H1 (cell line): ENCODE data around the gene DCAF15. TPM values are rescaled to one million over a fixed set of nuclear protein-coding genes. Genes with fewer than 3 reads are reported as not detected.

Source experiments
- ATF2 ChIP-seq: IDR thresholded peaks from 2 replicates; pipeline ENCODE4 v1.6.1; 2012; ENCODE audit warnings: low read length, inconsistent platforms
- ATF3 ChIP-seq: IDR thresholded peaks from 2 replicates; pipeline ENCODE4 v1.6.1; 2011; ENCODE audit warnings: low read depth, mild to moderate bottlenecking, low read length; ENCODE audit not compliant: insufficient read depth
- BCL11A ChIP-seq, 2 experiments: IDR thresholded peaks; one replicate each; pipeline ENCODE4 v1.6.1; 2011; ENCODE audit warnings: low read depth in 2 of 2, low read length in 2 of 2, mild to moderate bottlenecking in 2 of 2
- BRCA1 ChIP-seq: IDR thresholded peaks from 2 replicates; pipeline ENCODE4 v1.6.1; 2012; ENCODE audit warnings: low read depth, low read length, improper control_type of control experiment
- CHD2 ChIP-seq: IDR thresholded peaks from 2 replicates; pipeline ENCODE4 v1.6.1; 2012; ENCODE audit warnings: low read length, improper control_type of control experiment
- CTBP2 ChIP-seq: IDR thresholded peaks from 2 replicates; pipeline ENCODE4 v1.7.0; 2011; ENCODE audit warnings: borderline replicate concordance, mild to moderate bottlenecking, moderate library complexity, mixed read lengths, low read length; ENCODE audit not compliant: insufficient read depth, insufficient read length
- CTCF ChIP-seq, 3 experiments: IDR thresholded peaks; 1 replicate in 2 of 3; 2 replicates in 1 of 3; pipeline versions ENCODE4 v1.5.1 to v1.6.1; 2011; ENCODE audit warnings: low read length in 3 of 3, mild to moderate bottlenecking in 3 of 3, inconsistent platforms in 2 of 3, low read depth in 1 of 3, moderate library complexity in 1 of 3; ENCODE audit not compliant: insufficient read depth in 1 of 3; ENCODE audit errors: control extremely low read depth in 1 of 3
- GABPA ChIP-seq: IDR thresholded peaks from 2 replicates; pipeline ENCODE4 v1.6.1; 2011; ENCODE audit warnings: mild to moderate bottlenecking, low read length, moderate library complexity, borderline replicate concordance; ENCODE audit not compliant: insufficient read depth
- GTF2F1 ChIP-seq: IDR thresholded peaks from 2 replicates; pipeline ENCODE4 v1.6.1; 2012; ENCODE audit warnings: low read depth, low read length, improper control_type of control experiment, borderline replicate concordance
- HDAC6 ChIP-seq: IDR thresholded peaks from one replicate; pipeline ENCODE4 v1.7.1; 2012; ENCODE audit warnings: low read depth, mild to moderate bottlenecking, inconsistent platforms, low read length, moderate library complexity
- JUND ChIP-seq: IDR thresholded peaks from 2 replicates; pipeline ENCODE4 v1.6.1; 2011; ENCODE audit warnings: mild to moderate bottlenecking, improper control_type of control experiment, low read length
- MAFK ChIP-seq: IDR thresholded peaks from 2 replicates; pipeline ENCODE4 v1.6.1; 2012; ENCODE audit warnings: low read depth, mild to moderate bottlenecking, improper control_type of control experiment, low read length
- POLR2AphosphoS5 ChIP-seq: IDR thresholded peaks from 2 replicates; pipeline ENCODE4 v1.6.1; 2011; ENCODE audit warnings: low read depth, low read length
- SIN3A ChIP-seq, 2 experiments: IDR thresholded peaks in 1 of 2; conservative IDR thresholded peaks in 1 of 2; 2 replicates each; pipeline ENCODE4 v1.6.1; 2011 to 2012; ENCODE audit warnings: low read length in 2 of 2, improper control_type of control experiment in 1 of 2, low read depth in 1 of 2, mild to moderate bottlenecking in 1 of 2
- TAF1 ChIP-seq: IDR thresholded peaks from 2 replicates; pipeline ENCODE4 v1.6.1; 2011; ENCODE audit warnings: mild to moderate bottlenecking, low read depth, low read length
- USF2 ChIP-seq: IDR thresholded peaks from 2 replicates; pipeline ENCODE4 v1.6.1; 2011; ENCODE audit warnings: low read length, improper control_type of control experiment
- YY1 ChIP-seq: IDR thresholded peaks from 2 replicates; pipeline ENCODE4 v1.6.1; 2011; ENCODE audit warnings: low read depth, mild to moderate bottlenecking, low read length
- polyA plus RNA-seq, 7 experiments: library from polyadenylated mRNA; depleted of rRNA in 3 of 7; stranded (reverse) in 5 of 7; unstranded in 2 of 7; fragments of >200 nt in 5 of 7; fragments of 200-250 nt in 2 of 7; gene quantifications; 1 replicate in 5 of 7; 2 replicates in 1 of 7; 4 replicates in 1 of 7; pipeline versions ENCODE4 v1.2.1 to v1.2.3, GENCODE V29; 2011 to 2013; ENCODE audit warnings: missing spikeins in 2 of 7, mixed read lengths in 2 of 7
- total RNA-seq: library from RNA; stranded (reverse); fragmentation: NEBNext Ultra II Directional; extraction: Animal tissue kit (Norgen Biotek cat#: 25700); gene quantifications from 2 replicates; pipeline ENCODE4 v1.2.1, GENCODE V29; 2021

The DCAF15 gene
- total and polyA plus RNA-seq, 2 of the 8 experiments (the other 6 are each of a cell fraction or from before 2014, with no cell fraction given), result 68.7 to 80.8 TPM

GRCh38 chr19:13905634-13906520 lies 46.4 kb upstream of the DCAF15 start, which contains the start of the genes BRME1 and CC2D1A (continued):
- TF ChIP-seq HDAC6 (no peak), GABPA (no peak), BCL11A (IDR thresholded peaks at IDR 0.05; ENCODE audit: low read depth in 2 of 2, low read length in 2 of 2) (no peak), SIN3A (conservative IDR thresholded peaks at IDR 0.05 in 1 of 2, IDR thresholded peaks at IDR 0.05 in 1 of 2; ENCODE audit: low read depth in 1 of 2, low read length in 2 of 2) (peak in 1 of 2 experiments; percentile 68; a peak in 2 of 4 replicates), ATF2 (no peak), BRCA1 (no peak), GTF2F1 (no peak), TAF1 (peak; percentile 41; the same call in 1 of the 2 replicates), USF2 (no peak), ATF3 (0 out of 2 replicates have a peak, but pooled peaks have one; percentile 43), MAFK (no peak), CTBP2 (no peak), POLR2AphosphoS5 (0 out of 2 replicates have a peak, but pooled peaks have one; percentile 37), CTCF (IDR thresholded peaks at IDR 0.05; ENCODE audit: control extremely low read depth in 1 of 3, insufficient read depth in 1 of 3, low read depth in 1 of 3, low read length in 3 of 3) (no peak), JUND (no peak), CHD2 (0 out of 2 replicates have a peak, but pooled peaks have one; percentile 65), YY1 (no peak; the same call in 1 of the 2 replicates)
